ENCODE results near the gene ITPR2.
"Not testable (repeated sequence)": the region's sequence is repeated elsewhere in the genome, so short reads cannot be mapped to it uniquely, and the experiment has no call there.

Gene ITPR2

GRCh38 chr12:26651566-26652188 is 181.3 kb downstream of the ITPR2 start:
- DNase-seq: no peak

- no peak for DNase-seq
Measured at GRCh38 chr12:26651036-26651435, 182.0 kb downstream of the ITPR2 start.

DNA sequence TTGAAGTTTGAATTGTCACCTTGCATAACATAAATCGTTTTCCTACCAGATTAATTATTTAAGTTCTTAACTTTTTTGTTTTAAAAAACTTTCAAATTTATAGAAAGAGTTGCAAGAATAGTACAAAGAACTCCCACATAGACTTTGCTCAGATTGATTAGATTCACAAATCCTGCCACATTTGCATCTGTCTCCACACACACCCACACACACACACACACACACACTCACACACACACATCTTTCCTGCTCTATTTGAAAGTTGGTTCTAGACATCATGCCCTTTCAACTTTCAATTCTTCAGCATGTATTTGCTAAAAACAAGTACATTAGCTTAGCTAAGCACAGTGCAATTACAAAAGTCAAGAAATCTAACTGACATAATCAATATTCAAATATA is 184.0 kb downstream of the ITPR2 start:
- no peak for DNase-seq

DNA sequence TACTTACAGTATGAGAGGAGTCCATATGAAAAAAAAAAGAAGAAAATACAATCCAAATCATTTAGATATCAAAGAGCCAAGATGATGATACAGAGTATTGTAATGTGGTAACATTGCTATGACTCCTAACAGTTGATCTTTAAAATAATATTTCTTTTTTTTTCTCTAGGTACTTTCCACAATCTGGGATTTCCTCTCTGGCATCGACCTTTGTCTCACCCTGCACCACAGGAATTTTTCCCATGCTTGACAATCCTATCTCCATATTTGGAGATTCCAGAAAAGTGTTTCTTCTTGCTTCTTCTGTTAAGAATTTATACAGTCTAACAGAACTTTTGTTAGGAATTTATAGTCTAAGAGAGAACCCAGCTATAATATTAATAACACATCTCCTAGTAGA is 184.4 kb downstream of the ITPR2 start:
- DNase-seq: no peak

DNA sequence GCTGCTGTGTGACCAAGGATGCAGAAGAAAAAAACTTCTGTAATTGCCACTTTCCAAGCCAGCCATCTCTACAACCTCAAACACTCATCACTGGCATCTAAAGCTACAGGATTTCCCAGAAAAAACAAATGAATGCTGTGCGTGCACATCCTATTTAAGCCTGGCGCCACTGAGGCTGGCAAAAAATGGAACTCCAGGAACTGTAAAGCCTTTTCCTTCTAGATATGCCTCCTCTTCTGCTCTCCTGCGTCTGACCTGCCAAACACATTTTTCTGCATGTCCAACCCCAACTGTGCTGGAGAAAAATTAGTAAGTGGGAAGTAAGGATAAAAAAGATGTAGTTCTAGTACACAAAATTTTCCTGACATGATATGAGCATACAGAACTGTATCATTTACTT is 184.9 kb downstream of the ITPR2 start:
- DNase-seq: no peak

DNA sequence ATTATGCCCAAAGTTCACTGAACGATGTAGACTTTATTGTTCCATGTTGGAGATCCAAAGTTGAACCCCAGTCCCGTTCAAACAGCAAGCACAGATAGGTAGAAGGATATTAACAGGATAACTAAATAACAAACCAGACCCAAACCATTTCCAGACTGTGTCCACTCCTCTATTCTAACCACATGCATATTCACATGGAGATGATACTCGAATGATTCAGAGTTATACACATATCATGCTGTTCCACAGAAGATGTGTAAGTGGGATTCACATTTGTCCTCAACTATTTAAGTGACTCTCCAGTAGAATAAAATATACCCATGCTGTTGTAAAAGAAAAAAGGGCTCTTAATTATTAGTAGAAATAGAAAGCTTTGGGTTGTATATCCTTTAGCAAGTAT is 185.9 kb downstream of the ITPR2 start:
- DNase-seq: no peak

- DNase-seq: no peak
Measured at GRCh38 chr12:26646571-26646970, 186.4 kb downstream of the ITPR2 start.

GRCh38 chr12:26644376-26644775 is 188.6 kb downstream of the ITPR2 start:
- DNase-seq: not testable (repeated sequence)

DNA sequence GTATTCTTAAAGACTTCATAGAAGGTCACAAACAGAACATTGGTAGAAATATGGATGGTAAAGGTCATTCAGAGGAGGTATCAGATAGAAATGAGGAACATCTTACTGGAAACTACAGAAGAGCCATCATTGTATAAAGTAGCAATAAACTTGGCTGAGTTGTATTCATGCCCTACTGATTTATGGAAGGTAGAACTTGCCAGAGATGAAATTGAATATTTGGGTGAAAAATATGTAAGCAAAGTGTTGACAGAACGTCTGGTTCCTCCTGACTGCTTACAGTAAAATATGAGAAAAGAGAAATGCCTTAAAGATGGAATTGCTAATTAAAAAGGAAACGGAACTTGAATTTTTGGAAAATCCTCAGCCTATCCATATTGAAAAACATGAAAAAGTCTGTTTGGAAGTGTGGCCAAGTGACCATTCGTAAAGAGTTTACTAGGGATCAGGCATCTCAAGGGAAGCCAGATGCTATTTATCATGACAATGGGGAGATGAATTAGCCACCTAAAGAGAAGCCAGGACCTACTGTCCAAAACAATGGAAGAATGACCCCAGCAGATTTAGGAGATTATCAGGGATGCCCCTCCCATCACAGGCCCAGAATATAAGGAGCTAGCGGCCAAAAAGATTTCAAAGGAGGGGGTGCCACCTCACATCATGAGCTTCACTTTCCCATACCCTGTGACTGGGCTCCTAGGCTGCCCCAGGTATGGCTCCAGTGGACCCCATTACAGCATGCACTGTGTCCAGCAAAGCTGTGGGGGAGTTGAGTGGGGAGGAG is 189.3 kb downstream of the ITPR2 start:
- no peak for DNase-seq

GRCh38 chr12:26642361-26642760 is 190.6 kb downstream of the ITPR2 start:
- no peak for DNase-seq

- no peak for DNase-seq
Measured at GRCh38 chr12:26636710-26637328, 196.2 kb downstream of the ITPR2 start.

DNA sequence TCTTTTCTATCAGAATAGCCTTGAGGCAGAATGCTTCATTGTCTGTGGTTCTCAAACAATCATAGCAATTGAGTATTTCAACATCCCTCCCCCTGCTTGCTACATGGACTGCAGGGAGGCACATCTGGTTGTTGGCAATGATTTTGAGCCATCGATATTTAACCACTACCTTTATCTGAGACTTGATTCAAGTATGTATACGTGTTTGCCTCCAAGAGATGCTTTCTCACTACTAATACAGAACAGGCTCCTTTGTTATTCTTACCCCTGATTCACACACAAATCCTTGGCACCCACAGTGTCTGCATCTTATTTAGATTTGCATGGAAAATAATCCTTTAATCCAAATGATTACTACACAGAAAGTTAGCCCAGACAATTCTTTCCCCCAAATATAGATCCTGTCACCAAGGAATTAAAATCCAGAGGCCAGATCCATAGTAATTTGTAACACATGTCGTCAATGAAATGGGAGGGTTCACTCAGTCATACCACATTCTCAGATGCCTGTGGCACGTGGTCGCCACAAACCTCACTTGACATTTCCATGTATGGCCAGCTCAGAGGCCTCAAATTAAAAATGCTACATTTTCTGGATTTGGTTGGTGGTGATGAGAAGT is 199.3 kb downstream of the ITPR2 start:
- no peak for DNase-seq

DNA sequence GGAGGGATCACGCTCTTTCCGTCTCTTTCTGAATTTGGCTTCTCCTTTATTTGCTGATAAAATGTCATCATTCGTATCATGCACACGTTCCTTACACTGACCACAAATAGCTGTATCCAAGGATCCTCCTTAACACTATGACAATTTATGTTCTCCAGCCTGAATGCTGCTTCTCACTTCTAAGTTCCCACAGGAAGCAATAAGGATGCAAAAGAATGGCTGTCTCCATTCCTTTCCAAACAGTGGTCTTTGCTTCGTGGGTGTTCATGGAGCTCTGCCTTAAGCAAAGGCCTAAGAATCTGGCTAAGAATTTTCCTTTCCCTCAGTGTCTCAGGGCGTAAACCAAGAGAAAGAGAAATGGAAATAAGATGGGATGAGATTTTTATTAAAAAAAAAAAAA is 200.2 kb downstream of the ITPR2 start:
- no peak for DNase-seq

DNA sequence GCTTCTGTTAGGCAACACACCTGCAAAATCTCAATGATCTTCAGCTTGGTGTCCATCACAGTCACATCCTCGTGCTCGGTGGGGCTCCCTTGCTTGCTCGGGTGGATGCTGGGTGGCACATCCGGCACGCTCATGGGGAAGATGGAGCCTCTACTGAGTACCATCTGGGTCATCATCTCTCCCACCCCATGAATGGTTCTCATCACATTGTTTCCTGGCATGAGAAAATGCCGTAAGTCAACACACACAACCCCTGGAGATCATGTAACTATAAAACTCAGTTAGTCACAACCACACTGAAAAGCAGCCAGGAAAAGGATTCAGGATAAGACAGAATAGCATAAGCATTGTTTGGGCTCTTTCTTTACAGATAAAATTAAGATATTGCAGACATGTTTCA is 201.1 kb downstream of the ITPR2 start:
- no peak for DNase-seq

GRCh38 chr12:26630546-26631027 is 202.4 kb downstream of the ITPR2 start:
- DNase-seq: no peak

DNA sequence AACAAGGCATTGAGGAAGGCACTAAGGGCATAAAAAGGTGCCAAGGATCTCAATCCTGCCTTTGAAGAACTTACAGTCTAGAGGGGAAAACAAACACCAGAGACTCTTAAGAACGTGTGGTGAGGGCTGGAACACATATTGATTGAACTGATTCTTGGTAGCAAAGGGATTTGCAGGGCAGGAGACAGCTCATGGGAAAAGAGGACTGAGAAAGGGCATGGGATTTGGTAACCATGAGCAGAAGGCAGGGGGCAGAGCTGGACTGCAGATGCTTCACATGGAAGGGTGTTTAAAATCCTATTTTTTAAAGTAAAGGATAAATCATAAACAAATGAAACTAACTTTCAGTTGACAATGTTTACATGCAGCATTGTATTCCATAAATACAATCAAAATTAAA is 203.1 kb downstream of the ITPR2 start:
- no peak for DNase-seq

- DNase-seq: no peak
Measured at GRCh38 chr12:26628234-26628633, 204.8 kb downstream of the ITPR2 start.

- DNase-seq: peak; percentile 80
Measured at GRCh38 chr12:26627335-26627734, 205.7 kb downstream of the ITPR2 start.

DNA sequence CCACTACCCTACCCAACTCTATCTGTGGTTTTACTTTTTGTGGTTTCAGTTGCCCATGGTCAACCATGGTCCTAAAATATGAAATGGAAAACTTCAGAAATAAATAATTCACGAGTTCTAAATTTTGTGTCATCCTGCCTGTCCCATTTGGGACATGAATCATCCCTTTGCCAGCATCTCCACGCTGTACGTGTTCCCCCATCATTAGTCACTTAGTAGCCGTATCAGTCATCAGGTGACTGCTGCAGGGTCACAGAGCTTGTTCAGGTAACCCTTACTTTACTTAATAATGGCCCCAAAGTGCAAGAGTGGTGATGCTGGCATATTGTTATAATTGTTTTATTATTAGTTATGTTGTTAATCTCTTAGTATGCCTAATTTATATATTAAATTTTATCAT is 209.9 kb downstream of the ITPR2 start:
- no peak for DNase-seq

DNA sequence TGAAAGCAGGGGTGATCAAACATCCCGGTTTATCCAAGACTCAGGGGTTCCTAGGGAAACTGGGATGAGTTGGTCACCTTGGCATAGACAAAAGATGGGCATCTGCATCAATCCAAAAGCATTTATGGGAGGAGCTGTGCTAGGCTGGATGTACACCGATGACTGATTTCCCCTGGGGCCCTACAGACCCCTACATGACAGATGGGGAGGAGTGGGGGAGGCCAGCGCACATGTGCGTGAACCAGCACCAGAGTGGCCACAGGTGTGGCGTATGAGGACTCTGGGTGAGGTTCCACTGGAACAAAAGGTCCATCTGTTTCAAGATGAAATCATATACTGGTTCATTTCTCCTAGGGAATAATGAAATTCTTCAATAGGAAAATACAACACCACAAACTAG is 210.4 kb downstream of the ITPR2 start:
- DNase-seq: no peak

DNA sequence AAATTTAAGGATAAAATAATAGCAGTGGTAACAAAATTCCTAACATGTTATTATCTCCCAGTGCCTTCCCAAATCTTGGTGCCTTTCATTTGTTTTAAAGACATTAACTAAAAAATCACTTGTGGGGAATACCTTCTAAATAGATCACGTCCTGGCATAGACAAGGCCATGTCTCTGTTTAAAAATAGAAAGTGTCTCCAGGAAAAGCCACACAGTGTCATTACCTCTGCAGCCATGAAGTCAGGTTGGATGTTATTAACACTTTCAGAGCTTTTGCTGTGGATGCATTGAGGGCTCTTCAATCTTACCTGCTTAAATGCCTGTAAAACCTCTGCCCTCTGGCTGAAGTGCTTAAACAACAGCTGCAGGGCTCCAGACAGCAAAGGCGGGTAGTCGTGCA is 211.1 kb downstream of the ITPR2 start:
- no peak for DNase-seq

GRCh38 chr12:26620907-26621306 is 212.1 kb downstream of the ITPR2 start:
- no peak for DNase-seq

DNA sequence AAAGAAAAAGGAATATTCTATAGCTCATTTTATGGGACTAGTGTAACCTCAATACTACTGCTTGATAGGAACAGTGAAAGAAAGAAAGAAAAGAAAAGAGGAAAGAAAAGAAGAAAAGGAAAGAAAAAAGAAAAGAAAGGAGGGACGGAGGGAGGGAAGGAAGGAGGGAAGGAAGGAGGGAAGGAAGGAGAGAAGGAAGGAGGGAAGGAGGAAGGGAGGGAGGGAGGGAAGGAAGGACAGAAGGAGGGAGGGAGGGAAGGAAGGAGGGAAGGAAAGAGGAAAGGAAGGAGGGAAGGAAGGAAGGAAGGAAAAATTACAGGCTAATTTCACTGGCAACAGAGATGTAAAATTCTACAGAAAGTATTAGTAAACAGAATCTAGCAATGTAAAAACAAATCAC is 215.5 kb downstream of the ITPR2 start:
- no peak for DNase-seq

Data from GF-D8 (cell line).